PC-3 (cell line): Measurements from ENCODE around the gene ANP32A. TPM values are rescaled to one million over a fixed set of nuclear protein-coding genes. Genes with fewer than 3 reads are reported as not detected.

ENCODE experiments used
- ATAC-seq: fragments of 200-7000 bp; cut with Tn5 transposase; 2 replicates; pipeline ENCODE4 v1.9.1; 2020; ENCODE audit warnings: mild to moderate bottlenecking, moderate library complexity
- BruUV-seq: library from RNA; stranded (reverse); fragments of 400-500 nt; replicated peaks from 2 replicates; lab custom pipeline; 2021; lab: Mats Ljungman, UMichigan
- CTCF ChIA-PET: fragments of 300-600 bp; sonication (Branson Sonifier 250); formaldehyde crosslinking; loops from one replicate; lab custom pipeline; 2022; ENCODE audit warnings: antibody characterized with exemption; lab: Charles Lee
- POLR2A ChIA-PET: fragments of 300-600 bp; sonication (Branson Sonifier 250); formaldehyde crosslinking; loops from one replicate; lab custom pipeline; 2022; ENCODE audit warnings: antibody characterized with exemption; ENCODE audit not compliant: unreplicated experiment; lab: Charles Lee
- DNase-seq: peaks from one replicate; pipeline ENCODE4 v3.0.0-alpha.2; 2015
- H2AFZ ChIP-seq: fragments of 300-600 bp; sonication (generic); 2 replicates; pipeline ENCODE4 v1.6.0; 2016; ENCODE audit warnings: antibody characterized with exemption, low read length
- H3F3A ChIP-seq: fragments of 300-600 bp; sonication (generic); one replicate; pipeline ENCODE4 v1.6.0; 2017; ENCODE audit warnings: antibody characterized with exemption, low read length, control low read depth, mild to moderate bottlenecking; ENCODE audit not compliant: unreplicated experiment
- H3K27ac ChIP-seq: fragments of 300-600 bp; sonication (generic); 2 replicates; pipeline ENCODE4 v1.5.1; 2016; ENCODE audit warnings: mild to moderate bottlenecking, low read length
- H3K27me3 ChIP-seq: fragments of 300-600 bp; sonication (generic); 2 replicates; pipeline ENCODE4 v1.6.1; 2016; ENCODE audit warnings: low read length, mixed read lengths
- H3K36me3 ChIP-seq: fragments of 300-600 bp; sonication (generic); 2 replicates; pipeline ENCODE4 v1.6.1; 2016; ENCODE audit warnings: low read depth, mixed run types, low read length, mixed read lengths
- H3K4me1 ChIP-seq: fragments of 300-600 bp; sonication (generic); 2 replicates; pipeline ENCODE4 v1.5.1; 2016; ENCODE audit warnings: low read length; ENCODE audit not compliant: insufficient read depth
- H3K4me2 ChIP-seq: fragments of 300-600 bp; sonication (generic); 2 replicates; pipeline ENCODE4 v1.6.0; 2016; ENCODE audit warnings: low read length
- H3K4me3 ChIP-seq: fragments of 300-600 bp; sonication (generic); 2 replicates; pipeline ENCODE4 v1.5.1; 2016; ENCODE audit warnings: mild to moderate bottlenecking, low read length, mixed read lengths
- H3K79me2 ChIP-seq: fragments of 300-600 bp; sonication (generic); 2 replicates; pipeline ENCODE4 v1.6.1; 2017; ENCODE audit warnings: low read length, mixed read lengths
- H3K9ac ChIP-seq: fragments of 300-600 bp; sonication (generic); 2 replicates; pipeline ENCODE4 v1.6.0; 2016; ENCODE audit warnings: mild to moderate bottlenecking, low read length
- H3K9me2 ChIP-seq: fragments of 300-600 bp; sonication (generic); replicated peaks from 2 replicates; pipeline ENCODE4 v1.6.1; 2016; ENCODE audit warnings: mixed run types, low read length, mixed read lengths
- H3K9me3 ChIP-seq: fragments of 300-600 bp; sonication (generic); 2 replicates; pipeline ENCODE4 v1.6.1; 2016; ENCODE audit warnings: low read length, mixed read lengths
- H4K20me1 ChIP-seq: fragments of 300-600 bp; sonication (generic); 2 replicates; pipeline ENCODE4 v1.6.1; 2016; ENCODE audit warnings: low read length, mixed read lengths
- CTCF ChIP-seq: fragments of 300-600 bp; sonication (generic); conservative IDR thresholded peaks from 2 replicates; pipeline ENCODE4 v1.5.1; 2017; ENCODE audit warnings: antibody characterized with exemption, low read depth, mild to moderate bottlenecking, low read length
- EZH2 ChIP-seq: fragments of 300-600 bp; sonication (generic); IDR thresholded peaks from one replicate; pipeline ENCODE4 v1.6.1; 2017; ENCODE audit warnings: antibody characterized with exemption, mild to moderate bottlenecking, low read length; ENCODE audit not compliant: unreplicated experiment
- EZH2phosphoT487 ChIP-seq: fragments of 300-600 bp; sonication (generic); IDR thresholded peaks from 2 replicates; pipeline ENCODE4 v1.6.1; 2018; ENCODE audit warnings: mild to moderate bottlenecking, antibody characterized with exemption, low read length, borderline replicate concordance
- intact Hi-C: fragments of 100-400 bp; cut with micrococcal nuclease; formaldehyde crosslinking; loops from 2 replicates; pipeline ENCODE4 v1.9.0; 2023
- total RNA-seq: library from RNA; depleted of rRNA; stranded (reverse); fragments of >200 nt; gene quantifications from 2 replicates; pipeline ENCODE4 v1.2.3, GENCODE V29; 2014

Gene ANP32A
- total RNA-seq, 1 experiment from 2014 or later = 106 TPM

DNA sequence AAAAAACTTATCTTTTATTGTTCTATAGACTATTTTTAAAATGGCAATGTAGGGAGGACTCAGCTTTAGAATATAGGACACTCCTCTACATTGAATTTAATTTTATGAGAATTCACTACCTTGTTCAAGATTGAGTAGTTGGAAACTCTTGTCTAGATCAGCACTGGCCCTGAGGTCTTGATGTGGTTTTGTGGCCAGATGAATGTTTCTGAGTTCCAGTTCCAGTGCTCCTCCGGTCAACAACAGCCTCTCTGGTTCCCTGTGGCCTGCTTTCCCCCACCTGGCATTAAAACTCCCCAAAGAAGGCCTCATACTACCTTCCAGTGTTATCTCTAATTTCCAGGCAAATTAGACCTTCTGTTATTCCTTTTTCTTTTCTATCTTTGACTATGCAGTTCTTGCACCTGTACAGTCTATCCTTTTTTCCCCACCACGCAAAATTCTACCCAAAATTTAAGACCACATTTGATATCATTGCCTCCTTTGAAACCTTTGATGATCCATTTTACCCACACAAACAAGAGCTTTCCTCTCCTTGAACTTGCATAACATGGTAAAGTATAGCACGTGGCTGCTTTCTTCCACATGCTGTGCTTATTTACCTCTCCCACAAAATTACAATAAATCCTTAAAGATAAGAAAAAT lies 9.6 kb upstream of the ANP32A start:
- no peak for TF ChIP-seq EZH2
- no peak for TF ChIP-seq CTCF
- TF ChIP-seq EZH2phosphoT487 = no peak
- H3K27ac ChIP-seq = no peak overlapping the region
- no peak overlapping the region for H2AFZ ChIP-seq
- no peaks in the 10 kb centered on the region for H3K9me2 ChIP-seq
- BruUV-seq = no TSS peak
- no peaks in the 10 kb centered on the region for H4K20me1 ChIP-seq
- H3K79me2 ChIP-seq = no peaks in the 10 kb centered on the region
- no peak overlapping the region for H3K9ac ChIP-seq
- no peak overlapping the region for H3K4me2 ChIP-seq
- ATAC-seq (no peak), DNase-seq (no peak)
- H3K27me3 ChIP-seq = peaks cover 20% of the 10 kb centered on the region; the same call in 1 of the 2 replicates
- ChIA-PET CTCF (no interaction called here), POLR2A (no interaction called here)
- H3K4me1 ChIP-seq = no peaks in the 10 kb centered on the region
- H3K36me3 ChIP-seq = no peaks in the 10 kb centered on the region
- intact Hi-C loops = no loop called here
- no peak overlapping the region for H3K4me3 ChIP-seq
- H3F3A ChIP-seq = no peaks in the 10 kb centered on the region
- no peaks in the 10 kb centered on the region for H3K9me3 ChIP-seq

DNA sequence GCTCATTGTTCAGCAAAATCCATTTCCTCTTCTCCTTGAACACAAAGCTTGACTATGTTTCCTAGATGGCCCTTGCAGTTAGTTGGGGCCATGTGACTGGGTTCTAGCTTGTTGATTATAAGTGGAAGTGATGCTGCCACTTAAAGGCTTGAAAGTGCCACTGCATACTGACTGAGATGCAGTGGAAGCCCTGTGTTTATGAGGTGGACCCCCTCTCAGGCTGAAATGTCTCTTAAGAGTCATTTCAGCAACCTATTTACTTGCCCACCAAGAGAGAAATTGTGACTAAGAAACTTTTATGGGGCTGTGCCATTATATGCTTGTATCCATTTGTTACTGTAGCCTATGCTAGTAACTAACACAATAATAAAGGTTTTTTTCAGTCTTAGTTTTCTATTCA lies 8.4 kb upstream of the ANP32A start:
- TF ChIP-seq EZH2 = no peak
- TF ChIP-seq CTCF = peak; percentile 57
- no peak overlapping the region for H3K9ac ChIP-seq
- peak; percentile 38; the same call in 1 of the 2 replicates for ATAC-seq
- H3K79me2 ChIP-seq = no peaks in the 10 kb centered on the region
- DNase-seq = peak; percentile 25
- no peak overlapping the region for H3K4me2 ChIP-seq
- H3K4me1 ChIP-seq = no peaks in the 10 kb centered on the region
- ChIA-PET CTCF (interaction anchor here (0.7 kb wide), 1 partner anchor 45 kb away, joined by 4 read pairs; no protein-coding TSS in a partner anchor), POLR2A (no interaction called here)
- H4K20me1 ChIP-seq = no peaks in the 10 kb centered on the region
- H3F3A ChIP-seq = no peaks in the 10 kb centered on the region
- no peak overlapping the region for H3K4me3 ChIP-seq
- no peak overlapping the region for H2AFZ ChIP-seq
- peaks cover 8% of the 10 kb centered on the region; the same call in 1 of the 2 replicates for H3K27me3 ChIP-seq
- no TSS peak for BruUV-seq
- H3K36me3 ChIP-seq = no peaks in the 10 kb centered on the region
- no peak overlapping the region for H3K27ac ChIP-seq
- no peaks in the 10 kb centered on the region for H3K9me3 ChIP-seq
- H3K9me2 ChIP-seq = no peaks in the 10 kb centered on the region
- intact Hi-C loops = loop anchor here (5.0 kb wide), 1 partner anchor 48 kb away; no protein-coding TSS in a partner anchor

- POLR2A ChIA-PET = no interaction called here
- no TSS peak for BruUV-seq
- Histone ChIP-seq H3K4me1 (peaks cover 10% of the 10 kb centered on the region; the same call in 1 of the 2 replicates), H3K79me2 (peaks cover 42% of the 10 kb centered on the region), H3K9me3 (no peaks in the 10 kb centered on the region), H3K4me3 (no peak overlapping the region), H3K36me3 (no peaks in the 10 kb centered on the region), H3K27ac (no peak overlapping the region), H2AFZ (no peak overlapping the region), H3F3A (no peaks in the 10 kb centered on the region), H3K9ac (no peak overlapping the region), H3K9me2 (no peaks in the 10 kb centered on the region), H4K20me1 (no peaks in the 10 kb centered on the region), H3K4me2 (no peak overlapping the region), H3K27me3 (no peaks in the 10 kb centered on the region)
- CTCF ChIA-PET = no interaction called here
- intact Hi-C loops = no loop called here
- no peak for ATAC-seq
- DNase-seq = no peak
- TF ChIP-seq CTCF = no peak
- no peak for TF ChIP-seq EZH2phosphoT487
- TF ChIP-seq EZH2 = no peak
Observed at GRCh38 chr15:68823561-68823960, 2.9 kb upstream of the ANP32A start.
